PC-9 (cell line): Measurements from ENCODE around the gene SNAP47.

Source experiments
- CTCF ChIP-seq: fragments of 200-600 bp; sonication (generic); conservative IDR thresholded peaks from 2 replicates; pipeline ENCODE4 v1.6.1; 2017; ENCODE audit warnings: mixed run types, antibody characterized with exemption, mild to moderate bottlenecking, moderate library complexity
- EZH2 ChIP-seq: fragments of 200-600 bp; sonication (generic); IDR thresholded peaks from 2 replicates; pipeline ENCODE4 v1.8.0; 2017; ENCODE audit warnings: antibody characterized with exemption, low read depth

- TF ChIP-seq CTCF (no peak), EZH2 (no peak)
Measured at GRCh38 chr1:227731696-227732585, 3.3 kb upstream of the SNAP47 start.
